Measurements from ENCODE around the gene ASPSCR1. TPM values are rescaled to one million over a fixed set of nuclear protein-coding genes. Genes with fewer than 3 reads are reported as not detected.

Gene ASPSCR1
- total RNA-seq, 3 donors from 2014 or later: 33.1 to 35.2 (median 34.5) TPM

- no peak for DNase-seq
- Histone ChIP-seq H3K4me3 (no peak overlapping the region), H3K4me1 (ENCODE audit: low read depth) (peaks cover 4% of the 10 kb centered on the region), H3K9me3 (no peaks in the 10 kb centered on the region), H3K36me3 (ENCODE audit: low read depth) (no peaks in the 10 kb centered on the region)
- intact Hi-C loops (cut with DNase I, micrococcal nuclease): no loop called here
- no peak for ATAC-seq
- no peak for TF ChIP-seq CTCF (IDR thresholded peaks at IDR 0.05)
Measured at GRCh38 chr17:81954131-81955057, 23.0 kb upstream of the ASPSCR1 start.

DNA sequence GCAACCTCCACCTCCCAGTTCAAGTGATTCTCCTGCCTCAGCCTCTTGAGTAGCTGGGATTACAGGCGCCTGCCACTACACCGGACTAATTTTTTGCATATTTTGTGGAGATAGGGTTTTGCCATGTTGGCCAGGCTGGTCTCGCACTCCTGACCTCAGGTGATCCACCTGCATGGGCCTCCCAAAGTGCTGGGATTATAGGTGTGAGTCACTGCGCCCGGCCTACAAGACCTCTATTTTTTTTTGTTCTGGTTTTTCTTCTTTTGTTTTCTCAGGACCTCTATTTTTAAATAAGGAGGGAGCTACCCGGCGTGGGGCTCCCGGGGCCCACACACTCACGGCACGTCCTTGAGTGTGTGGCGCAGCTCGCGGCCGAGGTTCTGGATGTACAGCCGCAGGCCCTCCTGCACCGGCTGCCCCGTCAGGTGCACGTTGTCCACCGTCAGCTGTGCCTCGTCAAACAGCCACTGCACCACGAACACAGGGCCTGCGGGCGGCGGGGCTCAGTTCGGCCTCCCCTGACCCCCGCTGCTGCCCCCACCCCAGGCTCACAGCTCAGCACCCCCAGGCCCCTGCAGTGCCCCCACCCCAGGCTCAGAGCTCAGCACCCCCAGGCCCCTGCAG is 22.3 kb upstream of the ASPSCR1 start:
- Histone ChIP-seq H3K36me3 (ENCODE audit: low read depth) (no peaks in the 10 kb centered on the region), H3K4me3 (no peak overlapping the region), H3K9me3 (no peaks in the 10 kb centered on the region), H3K4me1 (ENCODE audit: low read depth) (peaks cover 11% of the 10 kb centered on the region)
- intact Hi-C loops (cut with DNase I, micrococcal nuclease): no loop called here
- ATAC-seq (no peak), DNase-seq (no peak)
- TF ChIP-seq CTCF (IDR thresholded peaks at IDR 0.05): no peak

- DNase-seq: no peak
- no peaks in the 10 kb centered on the region for H3K9me3 ChIP-seq
- TF ChIP-seq CTCF (IDR thresholded peaks at IDR 0.05): no peak
- H3K4me1 ChIP-seq (ENCODE audit: low read depth): peaks cover 17% of the 10 kb centered on the region
- intact Hi-C loops (cut with DNase I, micrococcal nuclease): no loop called here
- no peak for ATAC-seq
- no peak overlapping the region for H3K4me3 ChIP-seq
- no peaks in the 10 kb centered on the region for H3K36me3 ChIP-seq (ENCODE audit: low read depth)
Measured at GRCh38 chr17:81955756-81956544, 21.5 kb upstream of the ASPSCR1 start.

DNA sequence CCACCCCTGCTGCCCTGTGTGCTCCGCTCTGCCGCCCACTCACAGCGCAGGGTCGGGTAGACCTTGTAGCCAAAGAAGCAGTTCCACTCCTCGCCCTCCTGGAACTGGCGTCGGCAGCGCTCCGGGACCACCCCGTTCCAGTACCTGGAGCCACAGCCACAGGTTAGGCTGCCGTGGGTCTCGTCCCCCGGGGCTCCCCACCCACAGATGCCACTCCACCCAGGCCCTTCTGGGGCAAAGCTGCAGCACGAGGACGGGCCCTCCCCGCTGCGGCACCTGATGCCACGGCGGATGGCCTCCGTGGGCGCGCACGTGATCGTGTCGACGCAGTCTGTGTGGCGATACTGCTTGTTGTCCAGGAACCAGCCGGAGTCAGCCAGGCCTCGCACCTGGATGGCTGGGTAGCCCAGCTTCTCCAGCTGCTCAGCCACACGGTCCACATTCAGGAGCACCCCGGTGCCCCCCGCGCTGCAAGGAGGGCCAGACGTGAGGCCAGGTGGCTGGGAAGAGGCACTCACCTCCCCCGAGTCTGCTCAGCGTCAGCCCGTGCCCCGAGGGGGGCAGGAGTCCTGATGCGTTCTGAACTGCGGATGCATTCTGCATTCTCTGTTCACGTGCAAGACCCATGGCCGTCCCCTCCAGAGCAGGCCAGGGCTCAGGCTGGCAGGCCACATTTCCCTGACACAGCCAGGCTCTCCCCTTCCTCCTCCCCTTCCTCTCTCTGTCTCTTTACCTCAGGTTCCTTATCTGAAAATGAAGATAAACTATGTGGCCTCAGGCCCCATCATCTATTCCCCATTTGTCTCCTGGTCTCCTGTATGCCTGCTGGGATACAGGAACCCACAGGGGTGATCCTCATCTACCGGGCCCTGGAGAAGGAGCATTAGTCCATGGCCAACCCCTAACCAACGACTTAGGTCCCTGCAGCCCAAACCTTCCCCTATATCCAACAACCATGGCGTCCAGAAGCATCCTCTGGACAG is 20.5 kb upstream of the ASPSCR1 start:
- intact Hi-C loops (cut with DNase I, micrococcal nuclease): no loop called here
- ATAC-seq (no peak), DNase-seq (no peak)
- Histone ChIP-seq H3K4me1 (ENCODE audit: low read depth) (peaks cover 22% of the 10 kb centered on the region), H3K4me3 (no peak overlapping the region), H3K36me3 (ENCODE audit: low read depth) (no peaks in the 10 kb centered on the region), H3K9me3 (no peaks in the 10 kb centered on the region)
- TF ChIP-seq CTCF (IDR thresholded peaks at IDR 0.05): no peak

Measured in mucosa of descending colon (tissue), 3 donors.